Raji (cell line): ENCODE data around the gene CD70.
A peak's percentile ranks its signal among the peaks of the same experiment; 100 is the strongest.

Source experiments
- POLR2A ChIP-seq: IDR thresholded peaks from 2 replicates; pipeline ENCODE4 v1.6.1; 2011; ENCODE audit warnings: low read depth, low read length, control low read depth; ENCODE audit not compliant: insufficient read depth

The CD70 gene, protein sequence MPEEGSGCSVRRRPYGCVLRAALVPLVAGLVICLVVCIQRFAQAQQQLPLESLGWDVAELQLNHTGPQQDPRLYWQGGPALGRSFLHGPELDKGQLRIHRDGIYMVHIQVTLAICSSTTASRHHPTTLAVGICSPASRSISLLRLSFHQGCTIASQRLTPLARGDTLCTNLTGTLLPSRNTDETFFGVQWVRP

DNA sequence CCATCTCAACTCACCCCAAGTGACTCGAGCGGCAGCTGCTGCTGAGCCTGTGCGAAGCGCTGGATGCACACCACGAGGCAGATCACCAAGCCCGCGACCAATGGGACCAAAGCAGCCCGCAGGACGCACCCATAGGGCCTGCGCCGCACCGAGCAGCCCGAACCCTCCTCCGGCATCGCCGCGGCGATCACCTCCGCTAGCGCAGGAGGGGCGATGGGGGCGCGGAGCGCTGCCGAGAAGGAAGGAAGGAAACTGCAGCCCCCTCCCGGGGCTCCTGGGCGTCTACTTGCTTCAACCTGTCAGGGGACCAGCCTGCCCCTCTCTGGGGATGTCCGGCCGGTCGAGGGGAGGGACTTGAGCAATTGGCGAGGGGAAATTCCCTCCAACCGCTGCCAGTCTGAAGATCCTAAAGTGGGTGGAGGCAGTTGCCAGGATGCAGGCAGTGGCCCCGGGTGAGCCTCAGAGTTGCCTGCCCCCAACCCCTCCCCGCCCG, at the start of gene CD70:
CD70 (minus strand) TSS at position 324 of the 493 bp plus-strand sequence; CDS start at position 176, 148 bp downstream.
- peak; percentile 87 for TF ChIP-seq POLR2A

DNA sequence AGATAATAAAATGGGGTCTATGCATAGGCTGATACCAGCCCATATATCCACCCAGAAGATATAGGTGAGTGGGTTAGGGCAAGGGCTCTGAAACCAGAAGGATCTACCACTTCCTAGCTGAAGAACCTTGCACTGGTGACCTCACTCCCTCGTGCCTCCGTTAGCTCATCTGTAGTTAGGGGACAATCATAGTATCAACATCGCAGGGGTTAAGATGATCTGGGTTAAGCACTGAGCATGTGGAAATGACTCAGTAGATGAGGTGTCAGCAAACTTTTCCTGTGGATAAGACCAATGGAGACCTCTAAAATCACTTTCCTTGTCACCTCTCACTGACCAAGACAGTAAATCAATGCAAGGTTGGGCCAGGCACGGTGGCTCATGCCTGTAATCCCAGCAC, 48.5 kb upstream of the CD70 start:
- no peak for TF ChIP-seq POLR2A

DNA sequence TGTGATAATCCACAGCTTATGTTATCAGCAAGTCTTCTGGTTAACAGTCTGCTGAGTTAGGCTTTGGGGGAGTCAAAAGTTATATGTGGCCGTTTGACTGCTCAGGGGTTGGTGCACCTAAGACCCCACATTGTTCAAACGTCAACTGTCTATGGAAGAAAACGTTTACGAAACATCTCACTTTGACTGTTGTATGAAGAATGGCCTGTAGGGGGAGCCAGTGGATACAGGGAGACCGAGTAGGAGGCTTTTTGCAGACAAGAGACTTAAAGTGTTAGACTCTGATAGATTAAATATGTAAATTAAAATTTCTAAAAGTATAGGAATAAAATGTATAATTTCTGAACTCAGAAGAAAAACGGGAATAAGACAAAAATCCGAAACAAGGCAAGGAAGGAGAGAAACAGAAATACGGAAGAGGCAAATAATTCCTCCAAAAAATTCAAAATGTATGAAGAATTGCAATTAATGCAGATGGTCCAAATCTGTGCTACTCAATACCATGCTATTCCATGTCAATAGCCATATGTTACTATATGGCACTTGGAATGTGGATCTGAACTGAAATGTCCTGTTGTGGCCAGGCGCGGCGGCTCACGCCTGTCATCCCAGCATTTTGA, 41.2 kb upstream of the CD70 start:
- TF ChIP-seq POLR2A: no peak

DNA sequence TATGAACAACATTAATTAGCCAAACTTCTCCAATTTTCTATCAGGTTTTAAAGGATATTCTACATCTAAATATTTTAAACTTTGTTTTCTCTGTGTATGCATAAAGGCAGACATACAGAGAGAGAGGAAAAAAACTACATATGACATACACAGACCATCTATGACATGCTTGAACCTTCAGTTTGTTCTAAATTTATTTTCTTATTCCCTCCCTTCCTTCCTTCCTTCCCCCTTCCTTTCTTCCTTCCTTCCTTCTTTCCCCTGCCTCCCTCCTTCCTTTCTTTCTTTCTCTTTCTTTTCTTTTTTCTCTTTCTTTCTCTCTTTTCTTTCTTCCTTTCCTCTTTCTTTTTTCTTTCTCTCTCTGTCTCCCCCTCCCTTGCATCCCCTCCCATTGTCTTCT, 35.8 kb upstream of the CD70 start:
- no peak for TF ChIP-seq POLR2A

DNA sequence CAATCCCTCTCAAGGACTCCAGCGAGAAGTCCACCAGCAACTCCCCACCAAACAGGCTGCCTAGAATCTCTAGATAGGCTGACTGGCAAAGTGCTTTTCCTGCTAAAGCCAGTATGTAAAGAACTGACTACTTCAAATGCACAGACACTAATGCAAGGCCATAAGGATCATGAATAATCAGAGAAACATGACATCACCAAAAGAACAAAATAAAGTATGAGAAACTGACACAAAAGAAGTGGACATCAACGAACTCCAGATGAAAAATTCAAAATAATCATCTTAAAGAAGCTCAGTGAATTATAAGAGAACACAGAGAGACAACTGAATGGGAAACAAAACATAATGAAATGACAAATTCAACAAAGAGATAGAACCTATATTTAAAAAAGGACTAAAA, 26.4 kb upstream of the CD70 start:
- TF ChIP-seq POLR2A: no peak

DNA sequence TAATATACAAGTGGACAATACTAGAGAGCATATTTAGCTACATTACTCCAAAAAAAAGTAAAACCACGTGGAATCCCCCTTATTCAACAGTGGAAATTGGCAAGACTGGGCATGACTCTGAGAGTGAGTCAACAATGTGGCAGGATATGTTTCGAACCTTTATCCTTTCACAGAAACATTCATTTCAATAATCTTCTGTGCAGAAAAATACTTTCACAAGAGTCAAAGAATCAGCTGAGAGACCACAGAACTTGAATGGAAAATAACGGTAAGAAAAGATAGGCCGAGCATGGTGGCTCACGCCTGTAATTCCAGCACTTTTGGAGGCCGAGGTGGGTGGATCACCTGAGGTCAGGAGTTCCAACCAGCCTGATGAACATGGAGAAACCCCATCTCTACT, 25.1 kb upstream of the CD70 start:
- no peak for TF ChIP-seq POLR2A

DNA sequence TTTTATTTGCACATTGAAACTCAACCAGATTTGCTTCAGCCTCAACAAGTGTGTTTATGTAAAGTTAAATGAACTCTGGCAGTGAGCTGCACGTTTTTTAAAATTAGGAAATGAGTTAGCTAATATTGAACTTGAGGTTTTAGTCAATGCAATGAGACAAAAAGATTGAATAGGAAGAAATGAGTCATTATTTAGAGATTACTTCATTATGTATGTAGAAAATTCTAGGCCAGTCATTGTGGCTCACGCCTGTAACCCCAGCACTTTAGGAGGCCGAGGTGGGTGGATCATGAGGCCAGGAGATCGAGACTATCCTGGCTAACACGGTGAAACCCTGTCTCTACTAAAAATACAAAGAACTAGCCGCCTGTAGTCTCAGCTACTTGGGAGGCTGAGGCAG, 22.8 kb upstream of the CD70 start:
- no peak for TF ChIP-seq POLR2A

DNA sequence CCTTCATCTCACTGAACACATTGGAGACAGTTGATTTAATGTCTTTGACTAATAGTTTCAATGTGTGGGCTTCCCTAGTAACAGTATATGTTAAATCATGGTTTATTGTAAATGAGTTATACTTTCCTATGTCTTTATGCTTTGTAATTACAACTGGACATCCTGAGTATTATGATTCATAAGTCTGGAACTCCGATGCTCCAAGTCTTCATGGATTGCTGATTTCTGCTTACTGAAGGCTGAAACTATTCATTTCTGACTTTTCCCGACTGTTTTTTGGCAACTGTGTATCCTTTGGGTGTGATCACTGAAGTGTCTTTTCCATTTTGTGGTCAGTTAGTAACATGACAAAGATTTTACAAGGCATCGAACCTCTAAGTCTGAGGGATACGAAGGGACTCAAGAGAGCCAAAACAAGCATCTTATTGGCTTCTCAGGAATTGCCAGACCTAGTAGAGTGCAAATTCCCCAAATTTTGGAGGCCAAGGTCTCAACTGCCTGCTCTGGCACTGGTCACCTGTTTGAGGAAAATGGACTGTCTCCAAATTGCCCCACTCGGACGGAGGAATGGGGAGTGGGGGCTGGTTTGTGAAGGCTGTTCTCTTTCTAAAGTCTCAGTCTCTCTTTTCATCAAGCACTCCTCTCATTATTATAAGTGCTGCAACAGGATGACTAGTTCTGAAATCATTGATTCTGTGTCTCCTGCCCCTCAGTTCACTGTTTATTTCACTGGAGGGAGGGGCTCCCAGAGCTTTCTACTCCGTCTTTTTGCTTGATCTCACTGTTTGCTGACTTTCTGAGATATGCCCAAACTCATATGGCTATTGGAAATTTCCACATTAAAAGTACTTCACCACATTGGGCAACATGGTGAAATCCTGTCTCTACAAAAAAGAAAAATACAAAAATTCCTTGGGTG, 20.2 kb upstream of the CD70 start:
- TF ChIP-seq POLR2A: no peak

DNA sequence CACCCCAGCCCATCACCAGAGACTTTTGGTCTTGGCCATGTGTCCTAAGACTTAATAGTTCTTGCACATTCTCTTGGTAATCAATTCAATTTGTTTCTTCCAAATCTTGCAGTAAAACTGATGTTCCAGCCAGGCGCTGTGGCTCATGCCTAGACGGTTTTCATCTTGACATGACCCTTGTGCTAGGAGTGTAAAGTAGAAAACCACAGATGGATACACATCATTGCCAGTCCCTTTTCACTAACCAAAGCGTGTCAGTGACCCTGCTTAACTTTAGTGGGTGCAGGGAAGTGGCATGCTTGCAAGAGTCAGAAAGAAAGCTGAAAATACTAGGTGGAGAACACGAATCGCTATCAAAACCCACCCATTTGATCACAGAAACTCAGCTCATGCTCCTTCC, 18.0 kb upstream of the CD70 start:
- TF ChIP-seq POLR2A: no peak

DNA sequence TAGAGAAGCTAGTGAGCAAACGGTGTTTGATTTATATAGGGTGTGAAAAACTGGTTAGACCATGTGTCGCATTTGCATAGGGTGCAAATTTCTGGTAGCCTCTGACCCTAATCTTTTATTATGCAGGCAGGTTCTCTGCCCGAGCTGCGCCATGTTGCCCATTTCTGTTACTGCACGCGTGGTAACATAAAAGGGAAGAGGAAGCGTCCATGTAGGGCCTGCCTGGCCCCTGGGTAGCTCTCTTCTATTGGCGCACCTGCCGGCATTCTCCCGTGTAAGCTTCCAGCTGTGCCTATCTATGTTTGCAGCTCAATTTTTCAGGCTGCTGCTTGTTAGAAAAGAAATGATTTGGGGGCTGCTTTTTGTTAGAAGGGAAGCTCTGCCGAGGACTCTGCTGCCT, 14.0 kb upstream of the CD70 start:
- no peak for TF ChIP-seq POLR2A

DNA sequence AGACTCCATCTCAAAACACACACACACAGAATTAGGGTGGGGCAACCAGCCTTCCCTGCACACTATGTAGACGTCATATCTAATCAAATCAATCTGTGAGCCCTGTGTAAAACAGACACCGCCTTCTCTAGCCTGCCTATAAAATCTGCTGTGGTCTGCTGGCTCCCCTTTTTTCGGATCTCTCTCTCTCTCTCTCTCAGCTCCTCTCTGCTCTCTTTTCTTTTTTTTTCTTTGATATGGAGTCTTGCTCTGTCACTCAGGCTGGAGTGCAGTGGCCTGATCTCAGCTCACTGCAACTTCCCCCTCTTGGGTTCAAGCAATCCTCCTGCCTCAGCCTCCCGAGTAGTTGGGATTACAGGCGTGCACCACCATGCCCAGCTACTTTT, 11.8 kb upstream of the CD70 start:
- no peak for TF ChIP-seq POLR2A

DNA sequence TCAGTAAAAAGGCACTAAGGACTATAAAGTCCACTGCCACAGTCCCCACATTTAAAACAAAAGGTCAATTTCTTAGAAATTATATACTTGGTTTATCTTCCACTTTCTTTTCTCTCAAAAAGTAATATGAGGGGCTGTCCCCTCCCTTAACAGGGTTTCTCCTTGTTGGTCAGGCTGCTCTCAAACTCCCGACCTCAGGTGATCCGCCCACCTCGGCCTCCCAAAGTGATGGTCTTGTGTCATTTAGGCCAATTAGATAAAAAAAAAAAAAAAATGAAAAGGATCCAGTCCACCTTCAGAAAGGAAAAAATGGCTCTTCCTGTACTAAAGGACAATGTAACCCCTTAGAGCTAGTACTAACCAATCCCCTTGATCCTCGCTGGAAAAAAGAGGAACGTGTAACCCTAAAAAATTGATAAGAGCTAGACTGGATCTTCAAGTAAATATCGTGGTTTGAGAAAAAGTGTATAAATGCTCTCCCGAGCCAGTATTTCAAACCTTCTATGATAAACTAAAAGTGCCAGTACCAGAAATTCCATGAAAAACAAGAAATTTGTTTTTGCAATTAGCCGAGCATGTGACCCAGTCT, 9.0 kb upstream of the CD70 start:
- no peak for TF ChIP-seq POLR2A

DNA sequence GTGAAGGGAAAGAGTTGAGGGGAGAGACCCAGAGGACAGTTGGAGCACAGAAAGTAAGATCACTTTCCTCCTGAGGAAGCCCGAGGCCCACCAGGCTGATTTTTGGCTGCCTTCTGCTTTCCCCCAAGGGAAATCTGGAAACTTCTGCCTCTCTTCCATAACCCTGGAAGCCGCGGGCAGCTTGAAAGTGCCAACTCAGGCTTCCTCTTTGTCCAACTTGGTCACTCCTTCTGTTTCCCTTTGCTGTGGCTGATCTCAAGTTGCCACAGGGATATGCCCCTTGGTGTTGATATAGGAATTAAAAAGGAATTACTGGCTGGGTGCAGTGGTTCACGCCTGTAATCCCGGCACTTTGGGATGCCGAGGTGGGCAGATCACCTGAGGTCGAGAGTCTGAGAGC, 5.7 kb upstream of the CD70 start:
- TF ChIP-seq POLR2A: no peak

DNA sequence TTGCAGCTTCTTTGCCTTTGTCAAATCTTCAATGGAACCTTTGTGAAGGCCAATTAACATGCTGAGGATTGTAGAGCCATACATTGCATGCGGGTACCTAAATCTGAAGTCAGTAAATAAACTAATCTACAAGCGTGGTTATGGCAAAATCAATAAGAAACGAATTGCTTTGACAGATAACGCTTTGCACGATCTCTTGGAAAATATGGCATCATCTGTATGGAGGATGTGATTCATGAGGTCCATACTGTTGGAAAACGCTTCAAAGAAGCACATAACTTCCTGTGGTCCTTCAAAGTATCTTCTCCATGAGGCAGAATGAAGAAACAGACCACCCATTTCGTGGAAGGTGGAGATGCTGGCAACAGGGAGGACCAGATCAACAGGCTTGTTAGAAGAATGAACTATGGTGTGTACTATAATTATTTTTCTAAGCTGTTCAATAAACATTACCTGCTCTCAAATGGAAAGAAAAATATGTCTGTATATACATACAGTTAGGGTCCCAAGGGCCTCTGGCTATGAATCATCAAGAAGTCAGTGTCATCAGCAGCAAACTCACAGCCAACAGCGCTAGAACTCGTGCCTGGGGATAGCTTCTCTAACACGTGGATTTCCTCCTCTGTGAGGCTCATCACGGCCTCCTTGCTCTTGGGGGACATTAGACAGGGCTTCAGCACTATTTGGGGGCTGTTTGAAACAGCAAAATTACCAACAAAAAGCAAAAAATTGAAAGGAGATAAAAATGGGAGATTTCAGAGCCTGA, 2.9 kb upstream of the CD70 start:
- 0 out of 2 replicates have a peak, but pooled peaks have one; percentile 6 for TF ChIP-seq POLR2A
